Adrenal gland (tissue), 12 donors: ENCODE measurements around the gene VAMP2. TPM values are rescaled to one million over a fixed set of nuclear protein-coding genes. Genes with fewer than 3 reads are reported as not detected.
A peak's percentile ranks its signal among the peaks of the same experiment; 100 is the strongest.

ENCODE experiments used
- DNase-seq, 7 donors: peaks; one replicate each; pipeline ENCODE4 v3.0.0-alpha.2; 2019 to 2020
- H3K27ac ChIP-seq, 5 donors: fragments of 200-600 bp; sonication (generic) in 4 of 5; 1 replicate in 3 of 5; 2 replicates in 2 of 5; pipeline versions ENCODE4 v1.5.1 to v1.8.0; 2016 to 2020; ENCODE audit warnings: mild to moderate bottlenecking in 1 of 5
- H3K27me3 ChIP-seq: fragments of 200-600 bp; 2 replicates; pipeline ENCODE4 v1.8.0; 2021
- H3K36me3 ChIP-seq, 2 donors: fragments of 200-600 bp; replicated peaks in 1 of 2; 1 replicate in 1 of 2; 2 replicates in 1 of 2; pipeline versions ENCODE4 v1.5.1 to v1.8.0; 2018 to 2022
- H3K4me1 ChIP-seq, 2 donors: fragments of 200-600 bp; replicated peaks in 1 of 2; 1 replicate in 1 of 2; 2 replicates in 1 of 2; pipeline versions ENCODE4 v1.5.1 to v1.8.0; 2018 to 2021
- H3K4me3 ChIP-seq, 4 donors: fragments of 200-600 bp; sonication (generic) in 3 of 4; one replicate each; pipeline ENCODE4 v1.5.1; 2016 to 2018
- H3K9me3 ChIP-seq, 3 donors: fragments of 200-600 bp; sonication (generic) in 1 of 3; replicated peaks in 1 of 3; 1 replicate in 2 of 3; 2 replicates in 1 of 3; pipeline versions ENCODE4 v1.5.1 to v1.8.0; 2016 to 2021
- CTCF ChIP-seq, 6 experiments: fragments of 450-650 bp in 4 of 6; fragments of 200-600 bp in 2 of 6; sonication (generic) in 1 of 6; IDR thresholded peaks; 1 replicate in 5 of 6; 2 replicates in 1 of 6; pipeline versions ENCODE4 v1.5.1 to v1.8.0; 2016 to 2021; ENCODE audit warnings: antibody characterized with exemption in 6 of 6, mild to moderate bottlenecking in 2 of 6, moderate library complexity in 1 of 6
- POLR2A ChIP-seq, 2 donors: fragments of 450-650 bp; IDR thresholded peaks; one replicate each; pipeline ENCODE4 v1.6.1; 2017; ENCODE audit warnings: antibody characterized with exemption in 2 of 2, mild to moderate bottlenecking in 2 of 2, moderate library complexity in 1 of 2
- WGBS, 4 donors: extraction: QIAGEN DNeasy Blood & Tissue Kit in 2 of 4; methylation state at CpG; one replicate each; pipeline versions ENCODE4 v1.1.5 to v1.1.7; 2013 to 2017; 5-methylcytosine and 5-hydroxymethylcytosine counted together
- intact Hi-C, 2 donors: fragments of 100-400 bp; cut with DNase I; formaldehyde crosslinking; loops; one replicate each; pipeline versions ENCODE4 v1.14.1 to v1.15.0; 2022 to 2023
- polyA plus RNA-seq, 3 donors: library from polyadenylated mRNA; stranded (reverse); fragments of 200-250 nt in 2 of 3; fragments of 350-450 nt in 1 of 3; fragmentation: Illumina TruSeq in 1 of 3; extraction: RNeasy Lipid Tissue Mini Kit (QIAGEN cat#74804) in 1 of 3; gene quantifications; one replicate each; pipeline ENCODE4 v1.2.3, GENCODE V29; 2013 to 2014
- total RNA-seq, 9 donors: library from RNA; depleted of rRNA in 4 of 9; stranded (reverse); fragments of >200 nt in 4 of 9; fragments of 120-200 nt in 1 of 9; fragmentation: NEBNext Ultra II Directional in 1 of 9; extraction: Animal tissue kit (Norgen Biotek cat#: 25700) in 1 of 9; gene quantifications; one replicate each; pipeline versions ENCODE4 v1.1.0 to v1.2.4, GENCODE V29; 2013 to 2023
- donor health status: healthy with polysubstance abuse.
- donor health status: Bipolar disorder and iron deficiency.
- donor health status: DM: yes; HTN: yes; CAD: no.
- donor health status: DM: no; HTN: no; CAD: no.
- donor health status: DM: no; HTN: no; CAD: no.
- donor health status: DM: yes; HTN: yes; CAD: no.

Gene VAMP2
- total and polyA plus RNA-seq, 12 donors = 18.8 to 206 (median 73.5) TPM

GRCh38 chr17:8189041-8189710, 26.4 kb upstream of the VAMP2 start:
- H3K27me3 ChIP-seq = no peaks in the 10 kb centered on the region
- DNase-seq = peak; percentile 40 to 71 (median 54)
- peak overlapping the region; percentile 62 to 98 (median 86) for H3K4me3 ChIP-seq
- no peaks in the 10 kb centered on the region for H3K36me3 ChIP-seq
- whole genome bisulfite sequencing, 4 donors = 2 to 23% (median 5%) methylated on average over 10 to 67 of the region's 67 CpGs
- peak overlapping the region; percentile 91 to 96 (median 95) for H3K27ac ChIP-seq
- H3K4me1 ChIP-seq = peaks cover 31 to 38% of the 10 kb centered on the region in 2 donors
- intact Hi-C loops = loop anchor here (5.0 to 10.0 kb wide), 2 partner anchors 38 to 64 kb away; partner anchors contain the start of gene HES7 (in 1 of the 2)
- no peaks in the 10 kb centered on the region for H3K9me3 ChIP-seq
- TF ChIP-seq POLR2A (IDR thresholded peaks at IDR 0.05) = no peak
- no peak for TF ChIP-seq CTCF (IDR thresholded peaks at IDR 0.05)

GRCh38 chr17:8188263-8188839, 25.6 kb upstream of the VAMP2 start:
- DNase-seq = peak in 4 of 7 donors; percentile 25 to 66 (median 43)
- Histone ChIP-seq H3K9me3 (no peaks in the 10 kb centered on the region), H3K4me3 (peak overlapping the region in 1 of 4 donors; percentile 87), H3K27ac (peak overlapping the region in 4 of 5 donors; percentile 6 to 96 (median 94)), H3K27me3 (no peaks in the 10 kb centered on the region), H3K36me3 (no peaks in the 10 kb centered on the region), H3K4me1 (peaks cover 31 to 38% of the 10 kb centered on the region in 2 donors)
- TF ChIP-seq CTCF (IDR thresholded peaks at IDR 0.05) = no peak
- no peak for TF ChIP-seq POLR2A (IDR thresholded peaks at IDR 0.05)
- intact Hi-C loops = loop anchor here (5.0 to 10.0 kb wide), 2 partner anchors 39 to 64 kb away; partner anchors contain the start of gene HES7 (in 1 of the 2)
- WGBS, 4 donors = 40 to 46% (median 45%) methylated on average over 9 to 12 of the region's 12 CpGs

- Histone ChIP-seq H3K4me3 (peak overlapping the region in 1 of 4 donors; percentile 87), H3K27ac (peak overlapping the region; percentile 42 to 96 (median 94)), H3K36me3 (no peaks in the 10 kb centered on the region), H3K27me3 (no peaks in the 10 kb centered on the region), H3K9me3 (no peaks in the 10 kb centered on the region), H3K4me1 (peaks cover 30 to 36% of the 10 kb centered on the region in 2 donors)
- no peak for TF ChIP-seq CTCF (IDR thresholded peaks at IDR 0.05)
- TF ChIP-seq POLR2A (IDR thresholded peaks at IDR 0.05) = peak; percentile 60 to 70
- intact Hi-C loops = loop anchor here (5.0 to 10.0 kb wide), 2 partner anchors 40 to 63 kb away; partner anchors contain the start of gene HES7 (in 1 of the 2)
- peak; percentile 90 to 98 (median 94) for DNase-seq
- 0 to 1% (median 0%) methylated on average over 23 to 25 of the region's 25 CpGs for WGBS, 4 donors
Measured at GRCh38 chr17:8187517-8188262, 24.9 kb upstream of the VAMP2 start.
